GM21786 (cell line): ENCODE measurements around the gene NUSAP1.
"Not testable (repeated sequence)": the region's sequence is repeated elsewhere in the genome, so short reads cannot be mapped to it uniquely, and the experiment has no call there.

Source experiments
- ATAC-seq: cut with Tn5 transposase; IDR thresholded peaks from one replicate; pipeline ENCODE4 v1.9.1; 2021; ENCODE audit not compliant: unreplicated experiment

The NUSAP1 gene

GRCh38 chr15:41332194-41333025 is at the start of gene NUSAP1, which contains the start of gene OIP5:
Gene NUSAP1, plus strand, starts transcription at chr15:41332881. Its CDS starts 77 bp downstream, at chr15:41332958.
Gene OIP5, minus strand, starts transcription at chr15:41332591. Its CDS starts 30 bp downstream, at chr15:41332561.
- peak; percentile 88 for ATAC-seq

- ATAC-seq, result not testable (repeated sequence)
Measured at GRCh38 chr15:41282980-41283652, 49.6 kb upstream of the NUSAP1 start.

- ATAC-seq, result peak; percentile 94
Measured at GRCh38 chr15:41283653-41284426, 48.8 kb upstream of the NUSAP1 start.

GRCh38 chr15:41284427-41285177 is 48.1 kb upstream of the NUSAP1 start:
- no peak for ATAC-seq

GRCh38 chr15:41285285-41285684 is 47.4 kb upstream of the NUSAP1 start:
- no peak for ATAC-seq

- no peak for ATAC-seq
Measured at GRCh38 chr15:41286665-41287333, 45.9 kb upstream of the NUSAP1 start.

- no peak for ATAC-seq
Measured at GRCh38 chr15:41288464-41288863, 44.2 kb upstream of the NUSAP1 start.

- no peak for ATAC-seq
Measured at GRCh38 chr15:41289953-41290352, 42.7 kb upstream of the NUSAP1 start.

- ATAC-seq, result peak; percentile 86
Measured at GRCh38 chr15:41291065-41291631, 41.5 kb upstream of the NUSAP1 start.

GRCh38 chr15:41292521-41292920 is 40.2 kb upstream of the NUSAP1 start:
- no peak for ATAC-seq

GRCh38 chr15:41301139-41301538 is 31.5 kb upstream of the NUSAP1 start:
- ATAC-seq, result not testable (repeated sequence)

- ATAC-seq, result no peak
Measured at GRCh38 chr15:41301587-41301986, 31.1 kb upstream of the NUSAP1 start.

- ATAC-seq, result no peak
Measured at GRCh38 chr15:41304149-41304770, 28.4 kb upstream of the NUSAP1 start.

GRCh38 chr15:41307679-41308078 is 25.0 kb upstream of the NUSAP1 start:
- ATAC-seq, result no peak

- ATAC-seq, result no peak
Measured at GRCh38 chr15:41309226-41309905, 23.3 kb upstream of the NUSAP1 start.

GRCh38 chr15:41320805-41321330 is 11.8 kb upstream of the NUSAP1 start:
- ATAC-seq, result not testable (repeated sequence)

- no peak for ATAC-seq
Measured at GRCh38 chr15:41323611-41324010, 9.1 kb upstream of the NUSAP1 start.

- ATAC-seq, result no peak
Measured at GRCh38 chr15:41331281-41331680, 1.4 kb upstream of the NUSAP1 start.

GRCh38 chr15:41331833-41332193 is 868 bp upstream of the NUSAP1 start:
- no peak for ATAC-seq
